AG08396 (cell line): ENCODE data around the gene SHISA9.

Experiments used
- DNase-seq: peaks from one replicate; pipeline ENCODE4 v3.0.0; 2012; ENCODE audit warnings: low spot score, mixed read lengths

The SHISA9 gene

DNA sequence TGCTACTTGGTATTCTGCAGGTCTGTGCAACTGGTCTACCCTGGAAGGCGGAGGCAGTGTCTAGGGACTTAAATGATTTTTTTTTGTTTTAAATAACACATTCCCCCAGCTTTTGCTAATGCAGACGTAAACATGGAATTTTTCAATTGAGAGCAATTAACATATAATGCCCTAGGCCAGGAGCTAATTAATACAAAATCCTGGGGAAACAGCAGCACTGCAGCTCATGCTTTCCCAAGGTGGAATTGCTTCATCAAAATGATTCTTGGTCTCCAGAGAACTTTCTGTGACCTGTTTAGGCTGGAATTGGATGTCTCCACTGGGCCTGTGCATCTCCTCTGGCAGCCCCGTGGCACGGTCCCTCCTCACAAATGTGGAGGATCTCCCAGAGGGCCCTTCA, 50.6 kb downstream of the SHISA9 start:
- DNase-seq = no peak

DNA sequence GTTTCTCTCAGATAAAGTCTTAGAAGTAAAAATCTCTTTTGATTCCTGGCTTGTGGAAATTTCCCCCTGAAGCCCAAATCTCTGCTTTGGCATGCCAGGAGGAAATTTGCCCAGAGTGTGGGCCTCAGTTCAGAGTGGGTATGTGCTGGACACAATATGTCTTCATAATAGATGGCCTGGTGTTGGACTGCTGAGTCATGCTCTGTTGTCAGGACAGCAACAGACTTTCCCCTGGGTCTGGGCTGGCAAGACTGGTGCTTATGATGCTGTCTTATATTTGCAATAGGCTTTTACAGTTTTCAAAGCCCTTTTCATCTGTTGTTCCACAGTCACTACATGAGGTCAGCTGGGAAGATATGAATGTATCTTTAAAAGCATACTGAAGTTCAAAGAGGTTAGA, 57.0 kb downstream of the SHISA9 start:
- DNase-seq = no peak

DNA sequence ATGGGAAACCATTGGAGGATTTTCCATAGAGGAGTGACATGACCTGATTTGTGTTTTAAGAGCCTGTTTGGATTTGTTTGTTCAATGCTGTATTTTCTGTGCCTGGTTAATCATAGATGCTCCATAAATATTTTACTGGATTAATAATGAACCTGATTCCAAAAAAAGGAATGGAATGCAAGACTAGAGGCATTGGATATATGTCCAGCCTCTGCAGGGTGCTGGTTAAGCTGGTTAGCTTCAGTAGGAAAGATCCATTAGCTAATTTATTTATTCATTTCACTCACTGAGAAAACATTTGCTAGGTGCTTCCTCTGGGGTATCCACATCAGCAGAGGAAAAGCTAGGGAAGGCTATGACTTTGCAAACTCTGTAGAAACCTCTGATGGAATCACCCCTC, 57.7 kb downstream of the SHISA9 start:
- DNase-seq = no peak

DNA sequence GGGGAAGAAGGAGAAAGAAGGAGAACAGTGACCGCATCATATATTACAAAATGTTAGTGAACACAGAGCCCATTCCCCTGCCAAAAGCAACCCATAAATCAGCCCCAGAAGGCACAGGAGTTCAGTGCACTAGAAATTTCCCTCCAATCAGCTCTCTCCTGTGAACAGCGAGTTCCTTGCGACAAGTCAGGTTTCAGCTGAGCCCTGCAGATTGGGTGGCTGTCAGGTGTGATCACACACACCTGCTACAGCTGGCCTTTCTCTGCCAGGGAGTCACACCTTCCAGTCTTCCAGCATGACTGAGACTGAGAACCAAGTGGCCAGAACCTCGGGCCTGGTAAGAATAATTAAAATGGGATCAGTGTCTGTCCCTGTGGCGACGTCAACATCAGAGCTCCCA, 60.2 kb downstream of the SHISA9 start:
- no peak for DNase-seq

DNA sequence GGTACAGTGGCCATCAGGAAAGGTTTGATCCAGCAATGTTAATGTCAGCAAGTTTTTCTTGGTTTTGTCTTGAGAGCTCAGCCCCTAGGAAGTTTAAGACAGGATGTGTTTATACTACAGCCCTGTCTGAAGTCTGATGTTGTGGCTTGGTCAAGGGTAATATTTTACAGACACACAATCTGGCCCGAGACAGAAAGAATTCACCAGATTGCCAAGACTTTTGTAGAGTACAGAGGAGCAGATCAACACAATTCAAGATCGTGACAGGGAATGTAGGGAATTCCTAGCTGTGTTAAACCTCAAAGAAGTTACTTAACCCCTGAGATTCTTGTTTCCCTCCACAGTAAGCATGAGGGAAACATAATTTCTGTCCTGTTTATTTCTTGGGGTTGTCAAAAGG, 63.1 kb downstream of the SHISA9 start:
- no peak for DNase-seq

DNA sequence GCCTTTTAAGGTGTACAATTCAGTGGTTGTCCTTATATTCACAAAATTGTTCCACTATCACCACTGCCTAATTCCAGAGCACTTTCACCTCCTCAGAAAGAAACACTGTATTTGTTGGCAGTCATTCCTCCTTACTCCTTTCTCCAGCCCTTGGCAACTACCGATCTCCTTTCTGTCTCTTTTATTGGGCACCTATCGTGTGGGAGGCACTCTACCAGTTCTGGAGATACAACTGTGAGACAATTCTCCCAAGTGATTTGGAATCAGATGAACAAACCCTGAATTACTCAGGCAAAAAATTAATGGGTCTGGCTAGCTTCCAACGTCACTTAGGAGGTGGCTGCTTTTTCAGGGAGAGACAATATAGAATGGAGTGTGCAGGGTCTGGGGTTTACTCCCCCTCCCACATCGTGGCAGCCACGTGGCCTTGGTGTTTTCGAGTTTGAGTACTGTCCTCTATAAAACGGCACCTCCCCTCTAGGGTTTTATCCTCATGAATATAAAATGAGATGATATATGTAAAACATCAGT, 63.9 kb downstream of the SHISA9 start:
- DNase-seq = no peak

DNA sequence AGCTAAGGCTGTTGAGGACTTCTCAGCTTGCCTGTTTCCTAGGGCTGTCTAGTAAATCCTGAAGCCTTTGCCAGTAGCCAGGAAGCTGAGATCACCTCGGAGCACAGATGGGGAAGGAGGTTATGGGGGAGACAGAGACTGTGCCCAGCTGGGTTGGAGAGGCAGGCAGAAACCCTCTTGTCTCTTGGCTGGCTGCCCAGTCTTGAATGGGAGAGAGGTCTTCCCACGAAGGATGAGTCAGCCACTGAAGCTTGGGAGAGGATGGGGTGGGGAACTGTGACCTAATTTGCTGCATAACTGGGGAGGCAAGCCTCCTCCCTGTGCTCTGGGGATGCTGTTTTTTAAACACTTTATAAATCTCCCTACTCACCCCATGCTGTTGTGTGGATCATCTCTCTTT, 69.8 kb downstream of the SHISA9 start:
- no peak for DNase-seq

DNA sequence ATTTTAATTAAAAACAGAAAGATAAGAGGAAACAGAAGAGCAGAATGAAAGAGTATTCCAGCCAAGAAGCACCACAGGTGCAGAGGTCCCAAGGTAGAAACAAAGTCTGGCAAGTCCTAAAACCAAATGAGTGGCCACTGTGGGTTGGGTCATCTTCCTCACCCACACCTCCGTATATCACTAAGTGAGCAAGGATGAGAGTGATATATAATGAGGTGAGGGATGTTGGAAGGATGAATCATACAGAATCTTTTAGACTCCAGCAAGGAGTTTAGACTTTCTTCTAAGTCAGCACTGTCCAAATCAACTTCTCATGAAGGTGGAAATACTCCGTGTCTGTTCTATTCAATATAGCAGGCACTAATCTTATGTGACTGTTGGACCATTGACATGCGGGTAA, 70.8 kb downstream of the SHISA9 start:
- no peak for DNase-seq

DNA sequence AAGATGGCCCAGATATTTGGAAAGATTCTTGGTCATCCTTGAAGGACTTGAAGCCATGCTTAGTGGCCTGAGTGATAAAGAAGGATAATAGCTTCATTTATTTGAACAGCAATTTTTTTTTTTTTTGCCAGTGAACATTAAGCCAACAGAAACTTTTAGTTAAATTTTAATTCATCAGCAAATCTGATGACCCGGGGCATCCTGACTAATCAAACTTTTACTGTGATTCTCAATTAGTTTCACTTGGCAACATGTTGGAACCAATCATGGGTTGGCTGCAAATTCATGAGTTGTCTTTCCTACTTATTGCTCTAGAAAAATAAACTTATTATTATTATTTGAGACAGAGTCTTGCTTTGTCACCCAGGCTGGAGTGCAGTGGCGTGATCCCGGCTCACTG, 74.4 kb downstream of the SHISA9 start:
- DNase-seq = no peak

DNA sequence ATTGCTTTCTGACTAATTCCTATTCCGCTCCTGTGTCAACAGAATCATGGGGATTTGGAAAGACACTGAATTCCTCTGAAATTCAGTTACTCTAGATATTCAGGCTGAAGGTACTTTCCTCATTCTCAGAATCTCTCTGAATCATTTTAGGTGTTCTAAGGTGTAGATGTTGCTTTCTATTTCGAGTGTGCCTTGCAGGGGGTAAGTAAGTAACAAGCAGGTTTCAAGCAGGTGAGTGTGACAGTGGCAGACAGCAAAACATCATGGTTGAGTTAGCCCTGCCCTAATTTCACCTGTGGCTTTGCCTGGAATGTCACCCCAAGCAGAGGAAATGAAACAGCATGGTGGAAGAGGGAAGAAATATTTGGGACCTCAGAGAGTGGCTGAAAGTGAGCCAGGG, 75.1 kb downstream of the SHISA9 start:
- no peak for DNase-seq

DNA sequence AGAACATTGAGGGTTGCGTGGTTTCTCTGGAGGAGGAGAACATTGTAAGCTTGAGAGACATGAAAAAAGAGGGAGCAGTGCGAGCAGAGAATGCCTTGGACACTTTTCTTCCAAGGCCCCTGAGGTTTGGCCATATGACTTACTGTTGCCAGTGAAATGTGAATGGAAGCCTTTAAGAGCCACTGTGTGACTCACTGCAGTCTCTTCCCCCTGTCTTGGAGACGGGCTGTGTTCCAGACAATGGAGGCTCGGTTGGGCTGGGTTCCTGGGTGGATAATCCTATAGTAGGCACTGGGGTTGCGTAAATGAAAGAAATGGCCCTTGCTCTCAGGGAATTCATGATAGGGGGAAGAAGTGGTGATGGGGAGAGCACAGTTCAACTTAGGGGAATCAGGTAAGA, 75.5 kb downstream of the SHISA9 start:
- DNase-seq = no peak

DNA sequence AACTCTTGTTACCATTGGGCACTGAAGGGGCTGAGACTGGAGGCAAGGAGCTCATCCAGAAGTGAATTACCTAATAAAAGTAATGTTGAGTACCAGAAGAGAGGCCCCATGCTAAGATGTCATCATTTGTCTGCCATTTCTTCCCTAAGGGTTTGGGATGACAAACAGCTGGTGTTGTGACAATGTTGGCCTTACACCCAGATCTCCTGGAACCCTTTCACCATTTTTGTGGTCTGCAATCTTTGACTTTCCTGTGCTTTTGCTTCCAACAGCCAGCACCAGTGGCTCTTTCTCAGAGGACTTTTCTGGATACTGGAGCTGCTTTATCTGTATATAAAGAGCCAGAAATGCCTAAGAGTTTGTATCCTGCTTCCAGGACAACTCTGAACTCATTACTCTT, 84.1 kb downstream of the SHISA9 start:
- DNase-seq = no peak

DNA sequence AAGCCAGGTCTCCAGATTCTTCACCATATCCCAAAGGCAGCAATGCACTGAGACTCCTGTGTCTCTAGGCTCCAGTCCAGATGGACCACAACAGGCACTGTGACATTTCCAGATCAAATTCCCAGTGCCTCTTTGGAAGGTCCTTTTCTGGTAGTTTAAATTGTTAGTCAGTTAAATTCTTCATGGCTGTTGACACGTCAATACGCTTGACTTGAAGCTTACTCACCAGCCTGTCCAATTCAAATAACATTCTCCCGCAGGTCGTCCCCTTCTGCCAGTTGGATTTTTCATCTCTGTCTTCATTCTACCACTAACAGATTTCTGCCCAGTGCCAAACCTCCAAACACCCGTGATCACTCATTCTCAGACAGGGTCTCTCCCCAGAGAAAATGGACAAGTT, 86.7 kb downstream of the SHISA9 start:
- no peak for DNase-seq

DNA sequence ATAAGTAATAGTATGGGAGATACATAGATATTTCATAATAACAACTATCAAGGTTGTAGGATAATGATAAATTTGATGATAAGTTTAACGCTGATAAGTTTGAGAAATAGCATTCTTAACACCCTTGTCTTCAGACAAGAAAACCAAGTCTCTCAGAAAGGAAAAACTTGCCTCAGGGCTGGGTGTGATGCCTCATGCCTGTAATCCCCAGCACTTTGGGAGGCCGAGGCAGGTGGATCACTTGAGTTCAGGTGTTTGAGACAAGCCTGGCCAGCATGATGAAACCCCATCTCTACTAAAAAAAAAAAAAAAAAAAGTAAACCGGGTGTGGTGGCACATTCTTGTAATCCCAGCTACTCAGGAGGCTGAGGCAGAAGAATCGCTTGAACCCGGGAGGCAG, 90.7 kb downstream of the SHISA9 start:
- DNase-seq = no peak

DNA sequence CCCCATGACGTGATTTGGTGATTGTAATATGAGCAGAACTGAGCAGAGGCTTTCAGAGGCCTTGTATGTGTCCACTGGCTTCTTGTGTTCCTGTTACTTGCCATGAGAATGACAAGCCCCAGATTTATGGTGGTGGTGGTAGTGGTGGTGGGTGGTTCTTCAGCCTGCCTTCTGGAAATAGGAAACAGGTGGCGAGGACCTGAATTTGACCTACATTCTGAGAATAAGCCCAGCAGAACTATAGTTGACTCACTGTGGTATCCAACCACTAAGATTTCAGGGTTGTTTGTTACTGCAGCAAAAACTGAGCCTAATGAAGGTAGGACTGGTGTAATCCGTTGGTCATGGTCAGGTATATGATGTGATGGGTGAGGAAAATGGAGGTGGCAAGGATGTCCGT, 93.0 kb downstream of the SHISA9 start:
- DNase-seq = no peak

DNA sequence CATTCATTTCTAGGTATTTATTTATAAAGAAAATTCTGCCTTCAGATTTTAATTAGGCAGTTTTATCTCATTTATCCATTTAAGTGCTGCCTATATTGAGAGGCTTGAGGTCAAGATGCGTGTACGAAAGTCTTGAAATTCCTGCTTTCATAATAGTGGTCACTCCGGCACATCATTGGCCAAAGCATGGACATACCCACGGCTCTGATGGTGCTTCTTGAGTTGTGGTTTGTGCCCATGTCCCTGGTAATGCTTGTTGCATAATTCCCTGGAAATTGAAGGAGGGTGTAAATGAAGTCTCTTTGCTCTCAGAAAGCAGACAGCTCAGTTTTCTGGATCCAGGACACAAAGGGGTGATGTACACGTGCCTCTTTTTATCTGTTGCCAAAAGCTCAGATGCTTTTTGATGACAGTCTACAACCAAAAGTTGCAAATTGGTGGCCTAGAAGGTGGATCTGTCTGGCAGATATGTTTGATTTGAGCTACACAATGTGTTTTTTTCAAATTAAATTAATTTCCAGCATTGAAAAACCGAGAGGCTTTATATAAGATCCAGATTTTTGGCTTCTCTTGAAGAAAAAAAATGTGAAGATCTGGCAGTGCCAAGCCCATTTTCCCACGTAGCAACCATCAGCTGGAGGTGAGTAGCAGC, 94.4 kb downstream of the SHISA9 start:
- DNase-seq = no peak

DNA sequence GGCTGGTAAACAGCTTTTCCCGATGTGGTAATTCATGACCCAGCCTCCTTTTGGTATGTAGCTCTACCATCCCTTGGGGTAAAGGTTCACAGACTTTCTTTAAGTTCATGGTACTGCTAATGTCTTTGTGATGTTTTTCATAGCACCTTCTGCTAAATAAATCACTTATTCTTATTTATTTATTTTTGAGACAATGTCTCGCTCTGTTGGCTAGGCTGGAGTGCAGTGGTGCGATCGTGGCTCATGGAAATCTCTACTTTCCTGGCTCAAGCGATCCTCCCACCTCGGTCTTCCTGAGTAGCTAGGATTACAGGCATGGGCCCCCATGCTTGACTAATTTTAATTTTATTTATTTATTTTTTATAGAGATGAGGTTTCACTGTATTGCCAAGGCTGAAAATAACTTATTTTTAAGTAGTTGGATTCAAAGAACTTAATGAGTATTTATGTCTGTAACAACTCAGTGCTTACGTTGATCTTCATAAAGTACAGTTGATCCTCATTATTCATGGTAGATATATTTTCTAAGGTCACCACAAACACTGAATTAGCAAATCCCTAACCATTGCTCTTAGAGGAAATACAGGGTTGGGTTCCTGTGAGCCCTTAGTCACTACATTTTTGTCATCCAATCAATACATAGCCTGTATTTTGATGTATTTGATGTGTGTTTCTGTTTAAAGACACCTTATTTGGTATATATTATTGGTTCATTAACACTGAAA, 97.1 kb downstream of the SHISA9 start:
- DNase-seq = no peak

DNA sequence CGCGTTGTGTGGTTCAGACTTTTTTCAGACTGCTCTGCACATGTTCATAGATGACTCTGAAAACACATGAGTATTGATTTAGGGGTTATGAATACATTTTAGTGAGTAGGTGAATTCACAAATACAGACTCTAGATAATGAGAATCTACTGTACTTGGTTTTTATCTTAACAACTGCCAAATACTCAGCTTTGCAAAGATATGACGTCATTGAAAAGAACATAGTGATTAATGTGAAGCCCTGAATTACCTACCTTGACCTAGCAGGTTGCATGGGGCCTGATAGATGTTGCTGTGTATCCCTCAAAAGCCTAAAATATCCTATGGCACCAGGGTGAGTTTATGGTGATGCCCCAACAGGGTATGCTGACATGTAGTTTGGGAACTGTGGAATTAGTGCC, 98.0 kb downstream of the SHISA9 start:
- no peak for DNase-seq

DNA sequence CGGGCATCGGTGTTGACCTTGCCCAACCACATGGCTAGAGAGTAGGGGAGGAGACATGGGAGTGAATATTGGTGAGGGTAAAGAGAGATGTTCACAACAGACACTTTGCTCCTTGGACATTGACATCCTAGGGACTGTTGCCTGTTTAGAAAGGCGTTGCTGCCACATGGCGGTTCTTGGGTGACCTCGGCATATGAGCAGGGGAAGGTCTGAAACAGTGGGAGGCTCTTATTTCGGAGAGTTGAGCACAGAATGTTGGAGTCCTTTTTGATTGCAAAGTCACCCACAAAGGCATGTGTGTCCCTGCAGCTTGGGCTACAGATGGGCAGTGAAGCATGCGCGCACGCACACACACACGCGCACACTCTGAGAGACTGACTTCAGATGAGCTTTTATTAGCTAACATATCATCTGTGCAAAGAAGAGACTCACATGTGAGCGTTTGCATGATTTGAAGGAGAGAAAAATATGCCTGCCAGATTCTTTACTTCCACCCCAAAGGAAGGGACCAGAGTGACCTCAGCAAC, 104.4 kb downstream of the SHISA9 start:
- no peak for DNase-seq

DNA sequence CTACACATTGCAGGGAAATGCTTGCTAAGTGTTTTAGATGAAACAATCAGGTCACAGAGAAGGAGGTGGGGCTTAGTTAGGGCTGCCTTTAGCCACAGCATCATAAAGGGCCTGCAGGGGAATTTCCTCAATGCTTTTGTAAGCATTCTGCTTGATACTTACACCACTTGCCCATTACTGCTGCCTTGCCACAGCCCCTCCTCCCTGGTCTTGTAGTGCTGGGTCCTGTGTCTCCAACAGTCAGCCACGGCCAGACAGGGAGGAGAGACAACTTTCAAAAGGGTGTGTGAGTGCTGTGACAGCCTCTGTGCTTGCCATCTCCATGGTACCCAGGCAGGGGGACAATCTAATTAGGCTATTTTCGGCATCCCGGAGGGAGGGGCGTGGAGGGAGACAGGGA, 111.2 kb downstream of the SHISA9 start:
- DNase-seq = no peak

DNA sequence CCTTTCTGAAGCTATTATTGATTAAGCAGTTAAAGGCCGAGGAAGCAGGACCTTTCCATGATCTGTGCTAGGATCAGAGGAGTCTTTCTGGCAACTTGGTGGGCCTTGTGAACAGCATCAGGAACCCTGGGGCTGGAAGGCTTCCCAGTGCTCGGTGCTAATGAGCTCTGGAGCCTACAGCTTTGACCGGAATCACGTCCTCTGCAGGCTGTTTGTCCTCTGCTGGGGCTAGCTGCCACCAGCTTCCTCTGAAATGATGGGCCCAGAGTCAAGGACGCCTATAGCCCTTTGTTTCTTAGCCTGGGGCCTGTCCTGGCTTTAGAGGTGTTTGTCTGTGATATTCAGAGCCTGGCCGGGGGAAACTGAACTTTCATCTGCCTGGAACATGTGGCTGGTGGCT, 111.6 kb downstream of the SHISA9 start:
- DNase-seq = no peak

DNA sequence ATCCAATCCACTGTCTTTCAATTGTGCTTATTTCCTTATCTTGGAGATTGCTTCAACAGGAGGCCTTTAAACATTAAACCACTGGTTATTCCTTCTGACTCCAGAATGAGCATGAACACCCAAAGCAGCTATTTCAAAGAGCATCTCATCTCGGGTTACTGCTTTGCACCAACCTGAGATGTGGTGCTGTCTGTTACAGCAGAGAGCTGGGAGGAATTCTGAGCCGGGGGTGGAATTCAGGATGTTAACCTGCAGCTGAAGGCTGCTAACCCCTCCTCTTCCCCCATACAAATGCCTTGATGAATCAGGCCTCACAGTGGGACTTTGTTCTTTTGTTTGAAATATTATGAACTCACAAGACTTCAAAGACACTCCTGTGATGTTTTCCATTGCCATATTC, 113.1 kb downstream of the SHISA9 start:
- no peak for DNase-seq

DNA sequence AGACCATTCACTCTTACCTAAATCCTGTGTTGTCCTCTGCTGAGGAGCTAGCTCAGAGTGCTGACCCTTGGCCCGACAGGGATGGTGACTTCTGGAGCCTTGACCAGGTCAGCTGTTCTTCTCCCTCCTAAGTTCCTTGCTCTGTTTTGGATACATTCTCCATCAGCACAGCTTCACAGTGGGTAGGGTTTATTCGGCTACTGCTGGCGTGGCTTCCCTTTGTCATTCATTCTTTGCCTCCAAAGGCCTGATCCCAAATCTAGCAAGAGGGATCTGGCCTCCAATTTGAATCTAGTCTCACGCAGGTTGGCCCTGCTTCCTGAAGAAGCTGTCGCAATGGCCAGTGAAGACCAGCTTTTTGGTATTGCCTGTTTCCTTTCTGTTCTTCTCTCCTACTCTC, 116.6 kb downstream of the SHISA9 start:
- DNase-seq = no peak

DNA sequence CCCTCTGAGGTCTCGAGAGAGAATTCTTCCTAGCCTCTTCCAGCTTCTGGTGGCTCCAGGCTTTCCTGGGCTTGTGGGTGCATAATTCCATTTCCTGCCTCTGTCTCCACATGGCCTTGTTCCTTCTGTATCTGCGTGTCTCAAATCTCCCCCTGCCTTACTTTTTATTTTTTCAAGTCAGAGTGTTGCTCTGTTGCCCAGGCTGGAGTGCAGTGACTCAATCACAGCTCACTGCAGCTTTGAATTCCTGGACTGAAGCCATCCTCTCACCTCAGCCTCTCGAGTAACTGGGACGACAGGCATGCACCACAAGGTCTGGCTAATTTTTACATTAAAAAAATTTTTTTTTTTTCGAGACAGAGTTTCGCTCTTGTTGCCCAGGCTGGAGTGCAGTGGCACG, 120.6 kb downstream of the SHISA9 start:
- DNase-seq = no peak
